Suprapubic skin (tissue), 4 donors: ENCODE data around the gene SIGLEC6.

Experiments used
- CTCF ChIP-seq, 2 donors: fragments of 200-600 bp in 1 of 2; fragments of 450-650 bp in 1 of 2; sonication (generic) in 1 of 2; IDR thresholded peaks; one replicate each; pipeline ENCODE4 v1.5.1; 2016 to 2019; ENCODE audit warnings: antibody characterized with exemption in 2 of 2, mild to moderate bottlenecking in 1 of 2, moderate library complexity in 1 of 2
- EP300 ChIP-seq: sonication (generic); formaldehyde crosslinking; IDR thresholded peaks from one replicate; pipeline ENCODE4 v1.6.1; 2017; ENCODE audit warnings: antibody characterized with exemption
- POLR2A ChIP-seq, 2 donors: fragments of 450-650 bp; IDR thresholded peaks; one replicate each; pipeline ENCODE4 v1.6.1; 2017; ENCODE audit warnings: antibody characterized with exemption in 2 of 2, mild to moderate bottlenecking in 2 of 2, moderate library complexity in 2 of 2
- POLR2AphosphoS5 ChIP-seq, 3 donors: sonication (generic); formaldehyde crosslinking; IDR thresholded peaks; one replicate each; pipeline ENCODE4 v1.6.1; 2017; ENCODE audit warnings: antibody characterized with exemption in 3 of 3

- TF ChIP-seq CTCF (IDR thresholded peaks at IDR 0.05) (no peak), POLR2A (IDR thresholded peaks at IDR 0.05) (no peak), EP300 (no peak), POLR2AphosphoS5 (IDR thresholded peaks at IDR 0.05) (no peak)
Measured at GRCh38 chr19:51469629-51470028, 61.8 kb downstream of the SIGLEC6 start.
